GM12878 (cell line): Measurements from ENCODE around the gene CLEC16A. TPM values are rescaled to one million over a fixed set of nuclear protein-coding genes. Genes with fewer than 3 reads are reported as not detected.

Source experiments
- BHLHE40 ChIP-seq, 2 experiments: fragments of 450-650 bp in 1 of 2; IDR thresholded peaks; 2 replicates each; pipeline ENCODE4 v1.6.1; 2011 to 2017; ENCODE audit warnings: low read depth in 2 of 2, borderline replicate concordance in 1 of 2, improper control_type of control experiment in 1 of 2, low read length in 1 of 2, mild to moderate bottlenecking in 1 of 2
- BRCA1 ChIP-seq: IDR thresholded peaks from 2 replicates; pipeline ENCODE4 v1.6.1; 2011; ENCODE audit warnings: low read depth, low read length, improper control_type of control experiment
- CBX3 ChIP-seq: fragments of 200-600 bp; sonication (generic); IDR thresholded peaks from 2 replicates; pipeline ENCODE4 v1.6.1; 2016; ENCODE audit warnings: low read depth, borderline replicate concordance
- FOXM1 ChIP-seq: IDR thresholded peaks from 2 replicates; pipeline ENCODE4 v1.6.1; 2012; ENCODE audit warnings: low read depth, mild to moderate bottlenecking, inconsistent platforms, low read length, moderate library complexity
- IRF4 ChIP-seq: IDR thresholded peaks from 2 replicates; pipeline ENCODE4 v1.6.1; 2011; ENCODE audit warnings: low read depth, low read length
- JUND ChIP-seq: IDR thresholded peaks from 2 replicates; pipeline ENCODE4 v1.6.1; 2012; ENCODE audit warnings: low read depth, mild to moderate bottlenecking, low read length, improper control_type of control experiment, moderate library complexity
- LARP7 ChIP-seq: fragments of 450-650 bp; IDR thresholded peaks from 2 replicates; pipeline ENCODE4 v1.6.1; 2017; ENCODE audit warnings: mild to moderate bottlenecking
- NR2C2 ChIP-seq: IDR thresholded peaks from 2 replicates; pipeline ENCODE4 v1.6.1; 2011; ENCODE audit warnings: borderline replicate concordance, low read depth; ENCODE audit not compliant: control insufficient read depth, insufficient read length
- RELA ChIP-seq: fragments of 450-650 bp; IDR thresholded peaks from 2 replicates; pipeline ENCODE4 v1.8.0; 2014; ENCODE audit warnings: borderline replicate concordance; ENCODE audit not compliant: partially characterized antibody
- SMAD1 ChIP-seq: fragments of 450-650 bp; IDR thresholded peaks from 2 replicates; pipeline ENCODE4 v1.6.1; 2018; ENCODE audit warnings: mild to moderate bottlenecking, low read depth; ENCODE audit not compliant: partially characterized antibody
- YY1 ChIP-seq: IDR thresholded peaks from 2 replicates; pipeline ENCODE4 v1.6.1; 2011; ENCODE audit warnings: low read depth, mild to moderate bottlenecking, low read length
- ZNF24 ChIP-seq: fragments of 450-650 bp; IDR thresholded peaks from 2 replicates; pipeline ENCODE4 v1.6.1; 2017; ENCODE audit warnings: antibody characterized with exemption, mild to moderate bottlenecking
- polyA plus RNA-seq, 11 experiments: library from polyadenylated mRNA; depleted of rRNA in 4 of 11; unstranded in 6 of 11; stranded (reverse) in 5 of 11; fragments of >200 nt; fragmentation: Nextera tagmentation in 4 of 11; fragmentation: Illumina TruSeq in 1 of 11; extraction: Ambion mirVana in 4 of 11; extraction: Trizol in 1 of 11; gene quantifications; 1 replicate in 1 of 11; 2 replicates in 10 of 11; pipeline versions ENCODE4 v1.2.1 to v1.2.3, GENCODE V29; 2011 to 2016; ENCODE audit warnings: inconsistent platforms in 2 of 11, missing spikeins in 2 of 11, low read depth in 1 of 11
- total RNA-seq, 4 experiments: library from RNA; depleted of rRNA in 3 of 4; stranded (reverse); fragments of >200 nt in 3 of 4; fragmentation: Illumina TruSeq in 1 of 4; extraction: Trizol in 1 of 4; gene quantifications; 2 replicates each; pipeline versions ENCODE4 v1.2.1 to v1.2.3, GENCODE V29; 2013 to 2021
- TF ChIP-seq, protein P1 (sequence below): IDR thresholded peaks from 2 replicates; pipeline ENCODE4 v1.6.1; 2012; ENCODE audit warnings: improper control_type of control experiment, low read depth, low read length; ENCODE audit not compliant: insufficient replicate concordance
- TF ChIP-seq, protein P2 (sequence below): fragments of 450-650 bp; IDR thresholded peaks from 2 replicates; pipeline ENCODE4 v1.6.1; 2016; ENCODE audit warnings: mild to moderate bottlenecking, moderate library complexity, borderline replicate concordance
- TF ChIP-seq, protein P3 (sequence below): fragments of 450-650 bp; IDR thresholded peaks from 2 replicates; pipeline ENCODE4 v1.6.1; 2016; ENCODE audit warnings: mild to moderate bottlenecking

The CLEC16A gene
- total and polyA plus RNA-seq, 10 of the 15 experiments (the other 5 are each of a cell fraction or from before 2014, with no cell fraction given): 1.5 to 28.8 (median 19.2) TPM

DNA sequence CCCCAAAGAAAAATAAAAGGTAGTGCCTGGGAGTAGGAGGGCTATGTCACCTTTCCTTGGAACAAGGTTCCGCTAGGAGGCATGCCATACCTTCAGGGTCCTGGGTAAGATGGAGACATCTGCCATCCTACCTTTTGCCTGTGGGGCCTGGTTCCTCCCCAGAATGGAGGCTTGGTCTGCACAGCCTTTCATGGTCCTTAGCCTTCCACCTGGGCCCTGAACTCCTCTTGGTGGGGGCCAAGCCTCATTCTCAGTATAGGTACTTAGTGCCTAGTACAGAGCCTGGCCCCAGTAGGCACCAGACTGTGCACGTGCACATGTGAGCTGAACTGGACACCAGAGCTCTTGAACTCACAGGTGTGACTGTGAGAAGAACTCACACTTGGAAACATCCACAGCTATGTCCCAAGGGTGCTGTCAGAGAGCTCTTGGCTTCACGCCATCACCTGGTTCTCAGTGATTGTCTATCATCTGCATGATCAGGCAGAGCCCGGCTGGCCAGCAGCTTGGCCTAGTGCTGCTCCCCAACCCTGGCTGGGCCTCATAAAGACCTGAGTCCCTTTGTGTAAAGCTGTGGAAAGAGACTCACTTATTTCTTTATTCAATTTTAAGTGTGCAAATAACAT, 168.5 kb downstream of the CLEC16A start (continued):
- TF ChIP-seq JUND (no peak), YY1 (no peak), NR2C2 (no peak), BHLHE40 (IDR thresholded peaks at IDR 0.05; ENCODE audit: borderline replicate concordance in 1 of 2, low read depth in 2 of 2, low read length in 1 of 2) (peak; percentile 70 to 94; a peak in 3 of 4 replicates), ZNF24 (no peak), SMAD1 (peak; percentile 68), LARP7 (peak; percentile 55; the same call in 1 of the 2 replicates), FOXM1 (no peak), IRF4 (no peak), CBX3 (no peak), RELA (no peak), BRCA1 (no peak)
- TF ChIP-seq, protein P1, sequence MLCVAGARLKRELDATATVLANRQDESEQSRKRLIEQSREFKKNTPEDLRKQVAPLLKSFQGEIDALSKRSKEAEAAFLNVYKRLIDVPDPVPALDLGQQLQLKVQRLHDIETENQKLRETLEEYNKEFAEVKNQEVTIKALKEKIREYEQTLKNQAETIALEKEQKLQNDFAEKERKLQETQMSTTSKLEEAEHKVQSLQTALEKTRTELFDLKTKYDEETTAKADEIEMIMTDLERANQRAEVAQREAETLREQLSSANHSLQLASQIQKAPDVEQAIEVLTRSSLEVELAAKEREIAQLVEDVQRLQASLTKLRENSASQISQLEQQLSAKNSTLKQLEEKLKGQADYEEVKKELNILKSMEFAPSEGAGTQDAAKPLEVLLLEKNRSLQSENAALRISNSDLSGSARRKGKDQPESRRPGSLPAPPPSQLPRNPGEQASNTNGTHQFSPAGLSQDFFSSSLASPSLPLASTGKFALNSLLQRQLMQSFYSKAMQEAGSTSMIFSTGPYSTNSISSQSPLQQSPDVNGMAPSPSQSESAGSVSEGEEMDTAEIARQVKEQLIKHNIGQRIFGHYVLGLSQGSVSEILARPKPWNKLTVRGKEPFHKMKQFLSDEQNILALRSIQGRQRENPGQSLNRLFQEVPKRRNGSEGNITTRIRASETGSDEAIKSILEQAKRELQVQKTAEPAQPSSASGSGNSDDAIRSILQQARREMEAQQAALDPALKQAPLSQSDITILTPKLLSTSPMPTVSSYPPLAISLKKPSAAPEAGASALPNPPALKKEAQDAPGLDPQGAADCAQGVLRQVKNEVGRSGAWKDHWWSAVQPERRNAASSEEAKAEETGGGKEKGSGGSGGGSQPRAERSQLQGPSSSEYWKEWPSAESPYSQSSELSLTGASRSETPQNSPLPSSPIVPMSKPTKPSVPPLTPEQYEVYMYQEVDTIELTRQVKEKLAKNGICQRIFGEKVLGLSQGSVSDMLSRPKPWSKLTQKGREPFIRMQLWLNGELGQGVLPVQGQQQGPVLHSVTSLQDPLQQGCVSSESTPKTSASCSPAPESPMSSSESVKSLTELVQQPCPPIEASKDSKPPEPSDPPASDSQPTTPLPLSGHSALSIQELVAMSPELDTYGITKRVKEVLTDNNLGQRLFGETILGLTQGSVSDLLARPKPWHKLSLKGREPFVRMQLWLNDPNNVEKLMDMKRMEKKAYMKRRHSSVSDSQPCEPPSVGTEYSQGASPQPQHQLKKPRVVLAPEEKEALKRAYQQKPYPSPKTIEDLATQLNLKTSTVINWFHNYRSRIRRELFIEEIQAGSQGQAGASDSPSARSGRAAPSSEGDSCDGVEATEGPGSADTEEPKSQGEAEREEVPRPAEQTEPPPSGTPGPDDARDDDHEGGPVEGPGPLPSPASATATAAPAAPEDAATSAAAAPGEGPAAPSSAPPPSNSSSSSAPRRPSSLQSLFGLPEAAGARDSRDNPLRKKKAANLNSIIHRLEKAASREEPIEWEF: peak; percentile 88
- TF ChIP-seq, protein P2, sequence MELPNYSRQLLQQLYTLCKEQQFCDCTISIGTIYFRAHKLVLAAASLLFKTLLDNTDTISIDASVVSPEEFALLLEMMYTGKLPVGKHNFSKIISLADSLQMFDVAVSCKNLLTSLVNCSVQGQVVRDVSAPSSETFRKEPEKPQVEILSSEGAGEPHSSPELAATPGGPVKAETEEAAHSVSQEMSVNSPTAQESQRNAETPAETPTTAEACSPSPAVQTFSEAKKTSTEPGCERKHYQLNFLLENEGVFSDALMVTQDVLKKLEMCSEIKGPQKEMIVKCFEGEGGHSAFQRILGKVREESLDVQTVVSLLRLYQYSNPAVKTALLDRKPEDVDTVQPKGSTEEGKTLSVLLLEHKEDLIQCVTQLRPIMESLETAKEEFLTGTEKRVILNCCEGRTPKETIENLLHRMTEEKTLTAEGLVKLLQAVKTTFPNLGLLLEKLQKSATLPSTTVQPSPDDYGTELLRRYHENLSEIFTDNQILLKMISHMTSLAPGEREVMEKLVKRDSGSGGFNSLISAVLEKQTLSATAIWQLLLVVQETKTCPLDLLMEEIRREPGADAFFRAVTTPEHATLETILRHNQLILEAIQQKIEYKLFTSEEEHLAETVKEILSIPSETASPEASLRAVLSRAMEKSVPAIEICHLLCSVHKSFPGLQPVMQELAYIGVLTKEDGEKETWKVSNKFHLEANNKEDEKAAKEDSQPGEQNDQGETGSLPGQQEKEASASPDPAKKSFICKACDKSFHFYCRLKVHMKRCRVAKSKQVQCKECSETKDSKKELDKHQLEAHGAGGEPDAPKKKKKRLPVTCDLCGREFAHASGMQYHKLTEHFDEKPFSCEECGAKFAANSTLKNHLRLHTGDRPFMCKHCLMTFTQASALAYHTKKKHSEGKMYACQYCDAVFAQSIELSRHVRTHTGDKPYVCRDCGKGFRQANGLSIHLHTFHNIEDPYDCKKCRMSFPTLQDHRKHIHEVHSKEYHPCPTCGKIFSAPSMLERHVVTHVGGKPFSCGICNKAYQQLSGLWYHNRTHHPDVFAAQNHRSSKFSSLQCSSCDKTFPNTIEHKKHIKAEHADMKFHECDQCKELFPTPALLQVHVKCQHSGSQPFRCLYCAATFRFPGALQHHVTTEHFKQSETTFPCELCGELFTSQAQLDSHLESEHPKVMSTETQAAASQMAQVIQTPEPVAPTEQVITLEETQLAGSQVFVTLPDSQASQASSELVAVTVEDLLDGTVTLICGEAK: no peak
- TF ChIP-seq, protein P3, sequence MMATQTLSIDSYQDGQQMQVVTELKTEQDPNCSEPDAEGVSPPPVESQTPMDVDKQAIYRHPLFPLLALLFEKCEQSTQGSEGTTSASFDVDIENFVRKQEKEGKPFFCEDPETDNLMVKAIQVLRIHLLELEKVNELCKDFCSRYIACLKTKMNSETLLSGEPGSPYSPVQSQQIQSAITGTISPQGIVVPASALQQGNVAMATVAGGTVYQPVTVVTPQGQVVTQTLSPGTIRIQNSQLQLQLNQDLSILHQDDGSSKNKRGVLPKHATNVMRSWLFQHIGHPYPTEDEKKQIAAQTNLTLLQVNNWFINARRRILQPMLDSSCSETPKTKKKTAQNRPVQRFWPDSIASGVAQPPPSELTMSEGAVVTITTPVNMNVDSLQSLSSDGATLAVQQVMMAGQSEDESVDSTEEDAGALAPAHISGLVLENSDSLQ: peak; percentile 65; the same call in 1 of the 2 replicates
